ENCODE data around the gene GHRH.

DNA sequence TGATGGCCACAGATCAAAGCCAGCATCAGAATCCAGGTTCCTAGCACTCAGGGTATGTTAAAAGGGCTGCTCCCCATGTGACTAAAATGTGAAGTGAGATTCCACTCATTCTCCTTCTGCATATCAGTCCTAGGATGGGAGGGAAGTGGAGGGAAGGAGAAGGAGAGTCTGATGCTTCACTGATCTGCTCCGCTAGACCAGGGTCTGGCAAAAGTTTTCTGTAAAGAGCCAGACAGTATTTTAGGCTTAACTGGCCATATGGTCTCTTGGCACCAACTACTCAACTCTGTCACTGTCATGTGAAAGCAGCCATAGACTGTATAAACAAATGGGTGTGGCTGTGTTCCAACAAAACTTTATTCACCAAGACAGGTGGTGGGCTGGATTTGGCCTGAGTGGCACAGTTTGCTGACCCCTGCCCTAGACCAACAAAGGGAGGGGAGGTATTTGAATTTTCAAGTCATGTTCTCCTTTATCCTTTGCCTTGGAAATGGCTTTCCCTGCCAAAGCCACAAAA, 22.6 kb downstream of the GHRH start:
- TF ChIP-seq, protein P1, sequence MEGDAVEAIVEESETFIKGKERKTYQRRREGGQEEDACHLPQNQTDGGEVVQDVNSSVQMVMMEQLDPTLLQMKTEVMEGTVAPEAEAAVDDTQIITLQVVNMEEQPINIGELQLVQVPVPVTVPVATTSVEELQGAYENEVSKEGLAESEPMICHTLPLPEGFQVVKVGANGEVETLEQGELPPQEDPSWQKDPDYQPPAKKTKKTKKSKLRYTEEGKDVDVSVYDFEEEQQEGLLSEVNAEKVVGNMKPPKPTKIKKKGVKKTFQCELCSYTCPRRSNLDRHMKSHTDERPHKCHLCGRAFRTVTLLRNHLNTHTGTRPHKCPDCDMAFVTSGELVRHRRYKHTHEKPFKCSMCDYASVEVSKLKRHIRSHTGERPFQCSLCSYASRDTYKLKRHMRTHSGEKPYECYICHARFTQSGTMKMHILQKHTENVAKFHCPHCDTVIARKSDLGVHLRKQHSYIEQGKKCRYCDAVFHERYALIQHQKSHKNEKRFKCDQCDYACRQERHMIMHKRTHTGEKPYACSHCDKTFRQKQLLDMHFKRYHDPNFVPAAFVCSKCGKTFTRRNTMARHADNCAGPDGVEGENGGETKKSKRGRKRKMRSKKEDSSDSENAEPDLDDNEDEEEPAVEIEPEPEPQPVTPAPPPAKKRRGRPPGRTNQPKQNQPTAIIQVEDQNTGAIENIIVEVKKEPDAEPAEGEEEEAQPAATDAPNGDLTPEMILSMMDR (conservative IDR thresholded peaks at IDR 0.05; ENCODE audit: low read length): no peak
- TF ChIP-seq EZH2phosphoT487 (IDR thresholded peaks at IDR 0.05; ENCODE audit: borderline replicate concordance, low read depth, low read length): no peak
